ENCODE results near the gene ATP6V0D1.

ATP6V0D1 gene

DNA sequence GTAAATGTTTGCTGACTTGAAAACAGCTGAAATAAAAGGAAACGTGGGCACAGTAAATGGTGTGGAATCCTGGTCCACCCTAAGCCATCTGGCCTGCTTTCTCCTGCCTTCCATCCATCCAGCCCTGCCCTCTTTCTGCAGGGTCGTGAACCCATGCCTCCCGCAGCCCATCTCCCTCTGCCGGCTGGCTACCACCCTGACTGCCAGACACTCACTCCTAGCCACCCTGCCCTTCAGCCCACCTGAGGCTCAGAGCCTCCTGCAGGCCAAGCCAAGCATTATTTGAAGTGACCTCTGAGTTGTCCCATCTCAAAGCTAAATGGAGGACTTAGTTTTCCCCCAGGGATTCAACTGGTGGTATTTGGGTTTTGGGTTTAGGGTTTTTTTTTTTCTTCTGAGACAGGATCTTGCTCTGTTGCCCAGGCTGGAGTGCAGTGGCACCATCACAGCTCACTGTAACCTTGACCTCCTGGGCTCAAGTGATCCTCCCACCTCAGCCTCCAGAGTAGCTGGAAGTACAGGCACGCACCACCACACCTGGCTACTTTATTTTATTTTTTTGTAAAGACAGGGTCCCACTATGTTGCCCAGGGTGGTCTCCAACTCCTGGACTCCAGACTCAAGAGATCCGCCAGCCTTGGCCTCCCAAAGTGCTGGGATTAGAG lies 73.0 kb downstream of the ATP6V0D1 start:
- DNase-seq (ENCODE audit: low read depth in 1 of 2, low spot score in 1 of 2), result no peak
- no peak for TF ChIP-seq JUND (IDR thresholded peaks at IDR 0.05; ENCODE audit: low read depth)
- in situ Hi-C loops (cut with HindIII; ENCODE audit: low pct_unique_long_range_greater_than_20kb, low sequenced_read_pairs), result no loop called here

DNA sequence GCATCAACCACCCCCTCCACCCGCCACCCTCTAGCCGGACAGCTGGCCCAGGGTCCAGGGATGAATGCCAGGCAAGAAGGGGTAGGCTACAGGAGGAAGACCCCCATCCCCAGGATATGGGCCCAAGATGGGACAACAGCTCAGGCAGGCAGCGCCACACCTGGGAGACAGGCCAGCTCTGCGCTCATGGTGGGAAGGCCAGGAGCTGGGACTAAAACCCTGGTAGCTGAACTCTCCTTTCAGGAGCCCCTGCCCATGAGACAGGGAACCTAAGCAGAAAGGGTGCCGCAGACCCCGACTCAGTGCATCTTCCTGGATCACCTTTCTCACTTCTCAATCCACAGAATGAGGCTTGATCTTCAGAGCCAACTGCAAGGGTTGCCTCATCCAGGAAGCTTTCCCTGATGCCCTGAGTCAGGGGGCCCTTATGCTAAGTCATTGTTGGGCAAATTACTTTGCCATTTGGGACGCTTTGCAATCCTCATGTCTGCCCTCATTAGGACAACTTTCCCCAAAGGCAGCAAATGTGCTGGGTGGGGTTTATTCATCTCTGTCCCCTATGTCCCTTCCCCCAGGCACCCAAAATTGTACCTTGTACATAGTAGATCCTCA lies 73.7 kb downstream of the ATP6V0D1 start:
- in situ Hi-C loops (cut with HindIII; ENCODE audit: low pct_unique_long_range_greater_than_20kb, low sequenced_read_pairs), result no loop called here
- TF ChIP-seq JUND (IDR thresholded peaks at IDR 0.05; ENCODE audit: low read depth), result no peak
- DNase-seq (ENCODE audit: low read depth in 1 of 2, low spot score in 1 of 2), result no peak

DNA sequence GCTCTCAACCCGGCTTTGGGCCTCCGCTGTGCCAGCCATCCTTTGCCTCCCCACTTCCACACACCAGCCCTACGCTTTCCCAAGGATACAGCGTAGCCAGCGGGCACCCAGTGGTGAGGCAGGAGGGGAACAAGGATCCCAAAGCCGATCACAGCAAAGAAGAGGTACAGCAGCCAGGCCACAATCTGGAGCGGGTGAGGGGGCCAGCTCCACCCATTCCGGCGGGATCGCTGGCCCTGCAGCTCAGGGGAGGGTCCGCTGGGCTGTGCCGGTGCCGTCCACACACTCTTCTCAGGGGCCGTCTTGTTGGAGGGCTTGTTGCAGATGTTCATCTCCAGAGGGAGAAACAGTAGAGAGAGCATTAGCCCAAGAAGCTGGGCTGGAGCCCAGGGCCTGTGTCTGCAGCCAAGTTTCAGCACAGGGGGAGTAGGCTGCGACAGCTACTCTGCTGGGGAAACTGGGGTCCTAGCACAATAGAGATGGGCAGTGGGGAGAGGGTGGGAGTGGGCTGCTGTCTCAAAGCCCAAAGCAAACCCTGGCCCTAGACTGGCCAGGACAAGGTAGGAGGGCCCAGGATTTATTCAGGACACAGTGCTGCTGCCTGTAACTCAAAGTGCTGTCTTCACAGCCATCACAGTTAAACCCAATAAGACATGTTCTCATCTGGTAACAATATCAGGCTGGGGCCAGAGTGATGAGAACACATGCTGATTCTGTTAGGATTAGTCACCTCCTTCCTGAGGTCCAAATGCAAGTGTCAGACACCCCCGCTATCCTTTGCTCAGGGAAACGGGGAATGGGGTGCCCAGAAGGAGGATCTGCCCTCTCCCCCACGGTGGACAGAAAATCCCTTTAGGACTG lies 74.6 kb downstream of the ATP6V0D1 start:
- no peak for TF ChIP-seq JUND (IDR thresholded peaks at IDR 0.05; ENCODE audit: low read depth)
- in situ Hi-C loops (cut with HindIII; ENCODE audit: low pct_unique_long_range_greater_than_20kb, low sequenced_read_pairs), result no loop called here

DNA sequence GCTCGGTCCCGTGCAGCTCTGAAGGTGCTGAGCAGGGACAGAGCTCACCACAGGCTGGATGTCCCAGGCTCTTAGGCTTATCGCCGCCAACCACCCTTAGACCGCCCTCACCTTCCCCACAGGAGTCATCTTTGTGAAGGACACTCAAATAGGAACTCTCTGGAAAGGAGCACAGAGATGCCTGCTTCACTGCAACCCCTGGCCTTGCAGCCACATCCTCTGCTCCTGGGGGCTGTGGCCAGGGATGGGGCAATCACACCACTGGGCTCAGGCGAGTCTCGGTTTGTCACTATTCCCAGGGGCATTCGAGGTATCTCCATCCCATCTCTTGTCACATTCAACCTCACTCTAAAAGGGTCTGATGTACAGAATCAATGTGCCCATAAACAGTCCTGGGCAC lies 75.6 kb downstream of the ATP6V0D1 start:
- in situ Hi-C loops (cut with HindIII; ENCODE audit: low pct_unique_long_range_greater_than_20kb, low sequenced_read_pairs), result no loop called here
- no peak for DNase-seq (ENCODE audit: low read depth in 1 of 2, low spot score in 1 of 2)
- no peak for TF ChIP-seq JUND (IDR thresholded peaks at IDR 0.05; ENCODE audit: low read depth)

More for the DNA sequence above, 74.6 kb downstream of the ATP6V0D1 start:
- no peak for DNase-seq (ENCODE audit: low read depth in 1 of 2, low spot score in 1 of 2)

DNA sequence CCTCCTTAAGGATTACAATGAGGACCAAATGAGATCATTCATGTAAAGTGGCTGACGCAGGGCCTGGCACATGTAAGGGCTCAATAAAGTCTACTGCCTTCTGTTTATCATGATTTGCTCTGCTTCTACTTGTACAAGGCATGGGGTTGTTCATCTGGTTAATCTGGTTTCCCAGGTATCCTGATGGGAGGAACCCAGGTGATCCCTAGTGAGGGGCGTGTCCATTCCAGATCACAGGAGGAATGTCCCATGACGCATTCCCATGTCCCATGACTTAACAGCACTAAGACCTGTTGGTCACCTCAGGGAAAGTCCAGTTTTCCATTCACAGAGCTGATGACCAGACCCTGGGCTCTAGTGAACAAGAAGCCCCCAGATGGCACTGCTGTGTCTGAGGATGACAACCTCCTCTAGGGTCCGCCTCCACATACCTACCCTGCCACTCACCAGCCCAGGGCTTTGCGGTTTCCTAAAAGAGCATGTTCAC lies 76.2 kb downstream of the ATP6V0D1 start:
- in situ Hi-C loops (cut with HindIII; ENCODE audit: low pct_unique_long_range_greater_than_20kb, low sequenced_read_pairs), result no loop called here
- TF ChIP-seq JUND (IDR thresholded peaks at IDR 0.05; ENCODE audit: low read depth), result no peak
- DNase-seq (ENCODE audit: low read depth in 1 of 2, low spot score in 1 of 2), result peak; percentile 91 to 98

DNA sequence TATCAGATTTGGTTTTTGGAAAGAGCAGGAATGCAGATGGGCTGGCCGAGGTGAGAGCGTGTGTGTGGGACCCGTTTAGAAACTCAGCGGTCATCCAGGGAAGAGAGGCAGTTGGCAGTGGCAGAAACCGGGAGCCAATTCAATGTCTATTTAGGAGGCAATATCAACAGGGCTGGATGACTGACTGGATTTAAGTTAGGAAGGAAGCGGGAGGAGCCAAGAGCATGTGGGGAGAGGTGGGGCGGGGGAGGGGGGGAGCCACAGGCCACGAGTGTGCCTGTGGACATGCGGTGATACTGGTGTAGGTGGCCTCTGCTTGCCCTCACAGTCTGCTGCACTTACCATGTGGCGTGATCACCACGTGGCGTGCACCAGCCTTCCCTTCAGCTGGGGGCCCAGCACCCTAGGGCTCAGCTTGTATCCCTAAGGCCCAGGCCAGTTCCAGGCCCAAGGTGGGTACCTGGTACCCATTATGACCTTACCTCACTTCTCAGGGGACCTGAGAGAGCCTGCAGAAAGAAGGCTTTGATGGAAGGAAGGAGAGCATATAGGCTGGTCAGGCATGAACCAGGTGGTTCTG lies 76.9 kb downstream of the ATP6V0D1 start:
- DNase-seq (ENCODE audit: low read depth in 1 of 2, low spot score in 1 of 2), result no peak
- TF ChIP-seq JUND (IDR thresholded peaks at IDR 0.05; ENCODE audit: low read depth), result no peak
- in situ Hi-C loops (cut with HindIII; ENCODE audit: low pct_unique_long_range_greater_than_20kb, low sequenced_read_pairs), result no loop called here

DNA sequence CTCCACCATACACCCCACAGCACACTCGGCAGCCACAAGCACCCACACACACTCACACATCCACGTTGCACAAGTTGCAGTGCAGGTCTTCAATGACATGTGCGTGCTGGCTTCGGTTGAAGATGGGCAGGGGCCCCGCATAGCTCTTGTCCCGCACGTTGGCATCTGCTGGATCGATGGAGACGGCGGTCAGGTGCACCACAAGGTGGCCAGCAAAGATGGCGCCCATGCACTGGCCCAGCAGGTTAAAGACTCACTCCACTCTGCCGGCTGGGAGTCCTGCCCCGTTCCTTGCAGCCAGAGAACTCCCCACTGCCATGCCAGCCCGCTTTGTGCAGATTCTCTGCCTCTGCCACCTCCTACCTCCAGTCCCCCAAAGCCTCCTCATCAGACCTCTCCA lies 80.1 kb downstream of the ATP6V0D1 start:
- in situ Hi-C loops (cut with HindIII; ENCODE audit: low pct_unique_long_range_greater_than_20kb, low sequenced_read_pairs), result no loop called here
- DNase-seq (ENCODE audit: low read depth in 1 of 2, low spot score in 1 of 2), result no peak
- no peak for TF ChIP-seq JUND (IDR thresholded peaks at IDR 0.05; ENCODE audit: low read depth)

DNA sequence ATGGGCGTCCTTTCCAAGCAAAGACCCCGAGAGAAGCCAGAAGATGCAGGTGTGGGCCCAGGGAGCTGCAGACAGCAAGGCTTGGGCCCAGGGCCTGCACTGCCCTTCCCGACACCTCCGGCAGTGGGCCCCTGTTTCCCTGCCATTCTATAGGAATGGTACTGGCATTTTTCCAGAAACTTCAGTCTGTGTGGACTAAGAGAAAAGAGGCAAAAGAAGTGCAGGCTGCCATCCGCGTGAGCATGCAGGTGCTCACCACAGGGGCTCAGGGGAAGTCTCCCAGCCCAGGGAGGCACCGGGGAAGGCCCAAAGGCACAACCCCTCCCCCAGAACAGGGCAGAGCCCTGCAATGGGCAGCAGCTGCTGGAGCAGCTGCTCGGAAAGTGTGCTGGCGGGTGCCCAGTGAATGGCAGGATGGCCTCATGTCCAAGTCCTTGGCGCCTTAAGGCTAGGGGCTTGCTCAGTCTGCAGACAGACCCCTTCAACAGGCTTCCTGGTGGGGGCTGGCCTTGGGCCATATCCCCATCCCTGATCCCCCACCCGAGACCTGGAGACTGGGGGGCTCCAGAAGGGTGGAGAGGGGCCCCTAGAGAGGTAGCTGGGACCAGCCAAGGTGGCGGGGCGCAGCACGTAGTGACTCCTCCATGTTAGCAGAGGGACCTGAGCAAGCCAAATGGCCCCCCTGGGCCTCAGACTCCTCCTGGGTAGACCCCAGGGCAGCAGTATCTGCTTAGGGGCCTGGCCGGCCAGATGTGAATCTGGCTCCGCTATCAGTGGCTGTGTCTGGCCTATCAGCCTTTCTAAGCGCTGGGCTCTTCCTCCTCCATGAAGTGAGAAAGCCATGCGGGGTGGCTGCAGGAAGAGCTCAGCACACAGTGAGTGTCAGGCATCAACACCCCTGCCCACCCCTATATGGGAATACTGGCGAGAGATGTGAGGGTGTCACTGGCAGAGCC lies 80.9 kb downstream of the ATP6V0D1 start:
- TF ChIP-seq JUND (IDR thresholded peaks at IDR 0.05; ENCODE audit: low read depth), result no peak
- no peak for DNase-seq (ENCODE audit: low read depth in 1 of 2, low spot score in 1 of 2)
- in situ Hi-C loops (cut with HindIII; ENCODE audit: low pct_unique_long_range_greater_than_20kb, low sequenced_read_pairs), result no loop called here

DNA sequence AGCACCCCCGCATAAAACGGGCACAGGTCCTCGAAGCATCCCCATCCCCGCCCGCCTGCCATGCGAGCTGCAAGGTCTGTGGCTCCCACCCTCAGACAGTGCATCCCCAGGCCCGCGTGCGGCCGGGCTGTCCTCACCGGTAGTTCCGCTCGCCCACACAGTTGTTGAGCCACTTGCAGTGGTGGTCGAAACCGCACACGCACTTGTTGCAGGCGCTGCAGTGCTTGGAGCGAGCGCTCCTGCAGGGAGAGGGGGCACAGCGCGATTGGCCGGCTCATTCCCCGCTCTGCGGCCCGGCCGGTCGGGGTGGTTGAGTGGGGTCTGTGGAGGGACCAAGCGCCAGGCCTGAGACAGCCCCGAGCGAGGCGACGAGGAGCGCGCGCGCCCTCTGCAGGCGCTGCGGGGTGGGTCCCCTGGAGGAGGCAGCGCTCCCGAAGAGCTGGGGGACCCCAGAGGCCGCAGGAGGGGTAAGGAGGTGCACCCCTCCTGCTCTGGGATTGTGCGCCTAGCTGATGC lies 81.7 kb downstream of the ATP6V0D1 start:
- TF ChIP-seq JUND (IDR thresholded peaks at IDR 0.05; ENCODE audit: low read depth), result no peak
- in situ Hi-C loops (cut with HindIII; ENCODE audit: low pct_unique_long_range_greater_than_20kb, low sequenced_read_pairs), result no loop called here

DNA sequence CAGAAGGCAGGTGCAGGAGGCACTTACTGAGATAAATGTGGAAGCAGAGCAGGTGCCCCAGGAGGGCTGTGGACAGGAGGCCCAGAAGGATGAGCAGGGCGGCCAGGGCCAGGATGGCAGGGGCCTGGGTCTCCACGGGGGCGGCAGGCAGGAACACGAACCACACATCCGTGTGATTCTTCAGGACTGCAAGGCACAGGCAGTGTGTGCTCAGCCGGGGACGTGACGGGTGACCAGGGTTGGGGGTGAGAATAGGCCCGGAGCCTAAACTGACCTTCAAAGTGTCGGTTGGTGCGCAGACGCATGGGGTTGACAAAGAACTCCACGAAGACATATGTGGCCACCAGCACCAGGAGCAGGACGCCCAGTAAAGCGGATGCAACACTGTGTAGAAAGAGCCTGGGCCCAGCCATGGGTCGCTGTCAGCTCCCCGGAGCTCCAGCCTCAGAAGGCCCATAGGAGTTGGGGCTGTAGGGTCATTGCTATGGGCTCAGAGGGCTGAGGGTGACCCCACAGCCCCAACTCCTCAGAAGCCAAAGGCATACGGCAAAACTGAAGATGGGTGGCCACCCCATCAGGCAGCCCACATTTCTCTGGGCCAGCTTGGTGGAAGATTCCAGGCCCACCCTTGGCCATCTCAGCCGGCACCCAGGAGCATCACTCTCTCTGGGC lies 82.3 kb downstream of the ATP6V0D1 start:
- DNase-seq (ENCODE audit: low read depth in 1 of 2, low spot score in 1 of 2), result no peak
- no peak for TF ChIP-seq JUND (IDR thresholded peaks at IDR 0.05; ENCODE audit: low read depth)
- in situ Hi-C loops (cut with HindIII; ENCODE audit: low pct_unique_long_range_greater_than_20kb, low sequenced_read_pairs), result no loop called here

More for the DNA sequence above, 81.7 kb downstream of the ATP6V0D1 start:
- DNase-seq (ENCODE audit: low read depth in 1 of 2, low spot score in 1 of 2), result no peak
